ENCODE measurements around the gene TPRN.

DNA sequence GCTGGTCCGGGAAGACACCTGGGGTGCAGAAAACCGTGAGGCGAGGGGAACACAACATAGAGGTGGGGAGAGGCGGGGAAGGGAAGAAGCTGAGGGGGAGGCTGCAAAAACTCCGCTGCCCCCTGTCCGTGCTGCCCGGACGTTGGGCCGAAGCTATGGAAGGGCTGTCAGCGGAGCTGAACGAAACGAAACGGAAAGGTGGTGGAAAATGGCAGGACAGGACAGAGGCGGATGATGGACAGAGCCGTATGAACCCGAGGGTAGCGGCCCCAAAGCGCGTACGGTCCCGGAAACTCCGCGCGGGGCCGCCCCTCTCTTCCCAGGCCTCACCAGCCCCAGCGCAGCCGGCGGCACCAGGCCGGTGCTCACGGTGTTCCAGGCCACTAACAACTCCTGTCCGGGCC, 12.5 kb downstream of the TPRN start:
- TF ChIP-seq, protein P1, sequence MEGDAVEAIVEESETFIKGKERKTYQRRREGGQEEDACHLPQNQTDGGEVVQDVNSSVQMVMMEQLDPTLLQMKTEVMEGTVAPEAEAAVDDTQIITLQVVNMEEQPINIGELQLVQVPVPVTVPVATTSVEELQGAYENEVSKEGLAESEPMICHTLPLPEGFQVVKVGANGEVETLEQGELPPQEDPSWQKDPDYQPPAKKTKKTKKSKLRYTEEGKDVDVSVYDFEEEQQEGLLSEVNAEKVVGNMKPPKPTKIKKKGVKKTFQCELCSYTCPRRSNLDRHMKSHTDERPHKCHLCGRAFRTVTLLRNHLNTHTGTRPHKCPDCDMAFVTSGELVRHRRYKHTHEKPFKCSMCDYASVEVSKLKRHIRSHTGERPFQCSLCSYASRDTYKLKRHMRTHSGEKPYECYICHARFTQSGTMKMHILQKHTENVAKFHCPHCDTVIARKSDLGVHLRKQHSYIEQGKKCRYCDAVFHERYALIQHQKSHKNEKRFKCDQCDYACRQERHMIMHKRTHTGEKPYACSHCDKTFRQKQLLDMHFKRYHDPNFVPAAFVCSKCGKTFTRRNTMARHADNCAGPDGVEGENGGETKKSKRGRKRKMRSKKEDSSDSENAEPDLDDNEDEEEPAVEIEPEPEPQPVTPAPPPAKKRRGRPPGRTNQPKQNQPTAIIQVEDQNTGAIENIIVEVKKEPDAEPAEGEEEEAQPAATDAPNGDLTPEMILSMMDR (conservative IDR thresholded peaks at IDR 0.05; ENCODE audit: low read depth, low read length), result no peak
- no peak for TF ChIP-seq POLR2A (IDR thresholded peaks at IDR 0.05; ENCODE audit: low read depth, low read length)
- no peak for TF ChIP-seq MXI1 (IDR thresholded peaks at IDR 0.05; ENCODE audit: borderline replicate concordance, low read depth, low read length)
- TF ChIP-seq RAD21 (IDR thresholded peaks at IDR 0.05; ENCODE audit: low read length), result no peak
- no peak for TF ChIP-seq RFX5 (IDR thresholded peaks at IDR 0.05; ENCODE audit: low read depth, low read length)
- TF ChIP-seq, protein P2, sequence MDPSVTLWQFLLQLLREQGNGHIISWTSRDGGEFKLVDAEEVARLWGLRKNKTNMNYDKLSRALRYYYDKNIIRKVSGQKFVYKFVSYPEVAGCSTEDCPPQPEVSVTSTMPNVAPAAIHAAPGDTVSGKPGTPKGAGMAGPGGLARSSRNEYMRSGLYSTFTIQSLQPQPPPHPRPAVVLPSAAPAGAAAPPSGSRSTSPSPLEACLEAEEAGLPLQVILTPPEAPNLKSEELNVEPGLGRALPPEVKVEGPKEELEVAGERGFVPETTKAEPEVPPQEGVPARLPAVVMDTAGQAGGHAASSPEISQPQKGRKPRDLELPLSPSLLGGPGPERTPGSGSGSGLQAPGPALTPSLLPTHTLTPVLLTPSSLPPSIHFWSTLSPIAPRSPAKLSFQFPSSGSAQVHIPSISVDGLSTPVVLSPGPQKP (IDR thresholded peaks at IDR 0.05; ENCODE audit: borderline replicate concordance, low read depth, low read length), result no peak
- no peak for TF ChIP-seq BHLHE40 (IDR thresholded peaks at IDR 0.05; ENCODE audit: low read depth, low read length)
- TF ChIP-seq MAFK (IDR thresholded peaks at IDR 0.05; ENCODE audit: low read depth, low read length), result no peak
- no peak for TF ChIP-seq NFE2L2 (IDR thresholded peaks at IDR 0.05; ENCODE audit: low read depth, low read length)
- TF ChIP-seq FOS (IDR thresholded peaks at IDR 0.05; ENCODE audit: low read depth, low read length), result no peak
- no peak for TF ChIP-seq CEBPB (IDR thresholded peaks at IDR 0.05; ENCODE audit: low read depth, low read length)
